SU-DHL-6 (cell line): ENCODE data around the gene PIF1.

Source experiments
- H2AFZ ChIP-seq: fragments of 200-600 bp; sonication (generic); 2 replicates; pipeline ENCODE4 v1.6.1; 2014; ENCODE audit warnings: low read depth, mild to moderate bottlenecking, moderate library complexity, mixed read lengths, antibody characterized with exemption, low read length; ENCODE audit not compliant: severe bottlenecking
- H3F3A ChIP-seq: fragments of 200-600 bp; shearing (Covaris generic); 2 replicates; pipeline ENCODE4 v1.6.0; 2016; ENCODE audit warnings: antibody characterized with exemption, mild to moderate bottlenecking; ENCODE audit not compliant: insufficient read depth
- H3K27ac ChIP-seq: fragments of 200-600 bp; sonication (generic); 2 replicates; pipeline ENCODE4 v1.5.1; 2016; ENCODE audit warnings: low read depth, mild to moderate bottlenecking, low read length, moderate library complexity, mixed read lengths
- H3K27me3 ChIP-seq: fragments of 200-600 bp; sonication (generic), shearing (Covaris generic); 2 replicates; pipeline ENCODE4 v1.6.0; 2014; ENCODE audit warnings: mild to moderate bottlenecking, low read length
- H3K36me3 ChIP-seq: fragments of 200-600 bp; sonication (generic); 2 replicates; pipeline ENCODE4 v1.6.1; 2014; ENCODE audit warnings: mild to moderate bottlenecking, low read length, mixed read lengths
- H3K4me2 ChIP-seq: fragments of 300-600, 200-600 bp; shearing (Covaris generic), sonication (generic); 2 replicates; pipeline ENCODE4 v1.6.0; 2014; ENCODE audit warnings: low read length, low read depth, mild to moderate bottlenecking; ENCODE audit not compliant: poor library complexity, severe bottlenecking
- H3K4me3 ChIP-seq: fragments of 200-600 bp; sonication (generic); 2 replicates; pipeline ENCODE4 v1.5.1; 2014; ENCODE audit warnings: antibody characterized with exemption, low read length, mild to moderate bottlenecking, mixed read lengths; ENCODE audit not compliant: insufficient read depth, poor library complexity, severe bottlenecking
- H3K79me2 ChIP-seq: fragments of 200-600 bp; sonication (generic); 2 replicates; pipeline ENCODE4 v1.6.1; 2014; ENCODE audit warnings: mild to moderate bottlenecking, low read length, moderate library complexity; ENCODE audit not compliant: insufficient read depth
- H3K9ac ChIP-seq: fragments of 200-600 bp; sonication (generic); 2 replicates; pipeline ENCODE4 v1.7.0; 2014; ENCODE audit warnings: mild to moderate bottlenecking, low read length
- H3K9me2 ChIP-seq: fragments of 200-600 bp; sonication (generic); replicated peaks from 2 replicates; pipeline ENCODE4 v1.6.1; 2014; ENCODE audit warnings: low read length; ENCODE audit not compliant: insufficient read depth
- H3K9me3 ChIP-seq: fragments of 200-600 bp; sonication (generic); 2 replicates; pipeline ENCODE4 v1.6.1; 2014; ENCODE audit warnings: low read length, mixed read lengths; ENCODE audit not compliant: insufficient read depth
- H4K20me1 ChIP-seq: fragments of 200-600 bp; sonication (generic); 2 replicates; pipeline ENCODE4 v1.6.1; 2014; ENCODE audit warnings: low read depth, mild to moderate bottlenecking, antibody characterized with exemption, low read length, moderate library complexity, mixed read lengths
- CTCF ChIP-seq: fragments of 200-600 bp; sonication (generic); IDR thresholded peaks from one replicate; pipeline ENCODE4 v1.5.1; 2017; ENCODE audit warnings: antibody characterized with exemption, mild to moderate bottlenecking, low read length, moderate library complexity; ENCODE audit not compliant: insufficient read depth, poor library complexity, severe bottlenecking
- EZH2phosphoT487 ChIP-seq: fragments of 200-600 bp; sonication (generic), shearing (Covaris generic); conservative IDR thresholded peaks from 2 replicates; pipeline ENCODE4 v1.6.1; 2018; ENCODE audit warnings: mild to moderate bottlenecking, antibody characterized with exemption, low read length, moderate library complexity, mixed read lengths

PIF1 gene

DNA sequence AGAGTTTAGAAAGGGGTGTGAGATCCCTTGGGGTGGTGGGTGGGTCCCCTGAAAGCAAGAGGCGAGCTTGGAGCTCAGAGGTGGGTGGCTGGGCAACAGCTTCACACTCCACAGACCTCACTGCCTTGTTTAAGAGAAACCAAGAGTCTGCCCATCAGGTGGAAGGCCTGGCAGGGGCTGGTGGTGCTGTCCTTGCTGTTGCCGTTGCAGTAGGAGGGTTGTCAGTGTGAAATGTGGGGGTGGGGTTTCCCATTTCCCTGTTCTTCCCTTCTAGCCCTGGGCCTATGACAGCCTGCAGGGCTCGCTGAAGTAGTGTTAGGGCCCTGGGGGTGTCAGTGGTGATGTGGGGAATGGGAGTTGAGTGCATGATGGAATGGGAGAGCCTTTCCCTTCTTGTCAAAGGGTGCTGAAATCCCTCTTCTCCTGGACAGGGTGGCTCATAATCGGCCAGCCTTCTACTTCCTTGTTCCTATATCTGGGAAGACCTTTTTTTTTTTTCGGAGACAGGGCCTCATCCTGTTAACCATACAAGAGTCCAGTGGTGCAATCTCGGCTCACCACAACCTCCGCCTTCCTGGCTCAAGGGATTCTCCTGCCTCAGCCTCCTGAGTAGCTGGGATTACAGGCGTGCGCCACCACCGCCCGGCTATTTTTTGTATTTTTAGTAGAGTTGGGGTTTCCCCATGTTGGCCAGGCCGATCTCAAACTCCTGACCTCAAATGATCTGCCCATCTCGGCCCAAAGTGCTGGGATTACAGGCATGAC lies 20.6 kb upstream of the PIF1 start:
- Histone ChIP-seq H3K27ac (no peak overlapping the region), H3K4me3 (no peak overlapping the region)

GRCh38 chr15:64845183-64845611 lies 19.8 kb upstream of the PIF1 start:
- Histone ChIP-seq H3K36me3 (no peaks in the 10 kb centered on the region), H3K4me3 (no peak overlapping the region), H3K4me2 (peak overlapping the region; percentile 21), H3F3A (peaks cover 4% of the 10 kb centered on the region; the same call in 1 of the 2 replicates), H3K9me2 (no peaks in the 10 kb centered on the region), H3K27me3 (no peaks in the 10 kb centered on the region), H3K9ac (no peak overlapping the region; the same call in 1 of the 2 replicates), H3K79me2 (peaks cover 23% of the 10 kb centered on the region), H3K9me3 (no peaks in the 10 kb centered on the region), H3K27ac (no peak overlapping the region), H2AFZ (no peak overlapping the region), H4K20me1 (no peaks in the 10 kb centered on the region)
- no peak for TF ChIP-seq CTCF

More for the DNA sequence above, 20.6 kb upstream of the PIF1 start:
- H3K79me2 ChIP-seq, result peaks cover 23% of the 10 kb centered on the region
- no peaks in the 10 kb centered on the region for H3K9me2 ChIP-seq
- H2AFZ ChIP-seq, result no peak overlapping the region
- no peaks in the 10 kb centered on the region for H3K36me3 ChIP-seq
- no peaks in the 10 kb centered on the region for H3K9me3 ChIP-seq
- TF ChIP-seq EZH2phosphoT487 (no peak), CTCF (no peak)
- H4K20me1 ChIP-seq, result no peaks in the 10 kb centered on the region
- no peak overlapping the region for H3K9ac ChIP-seq
- H3K4me2 ChIP-seq, result no peak overlapping the region
- H3K27me3 ChIP-seq, result no peaks in the 10 kb centered on the region
- H3F3A ChIP-seq, result no peaks in the 10 kb centered on the region

DNA sequence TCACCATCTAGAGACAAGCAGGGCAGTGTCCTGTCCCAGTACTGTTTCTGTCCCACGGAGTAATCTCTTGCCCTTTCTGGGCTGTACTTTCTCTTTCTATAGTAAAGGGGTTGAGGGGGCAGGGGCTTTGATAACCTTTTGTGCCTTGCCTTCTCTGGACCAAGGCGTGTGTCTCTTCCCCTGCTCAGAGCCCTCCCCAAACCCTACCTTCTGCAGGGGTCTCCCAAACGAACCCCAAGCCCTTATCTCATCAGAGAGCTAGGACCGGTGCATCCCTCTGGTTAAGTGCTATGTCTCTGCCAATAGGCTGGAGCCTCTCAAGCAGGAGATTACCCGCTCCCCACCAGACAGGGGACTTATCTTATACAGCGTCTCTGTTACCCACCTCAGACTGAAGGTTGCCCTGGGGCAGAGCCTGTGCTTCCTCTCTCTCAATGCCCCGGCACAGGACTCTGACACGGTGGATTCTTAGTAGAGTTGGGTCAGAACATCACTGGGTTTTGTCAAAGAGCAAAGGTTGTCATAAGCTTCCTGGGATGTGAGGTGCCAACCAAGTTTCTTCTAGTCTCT lies 19.2 kb upstream of the PIF1 start:
- H3K9me3 ChIP-seq, result no peaks in the 10 kb centered on the region
- no peaks in the 10 kb centered on the region for H3K9me2 ChIP-seq
- H2AFZ ChIP-seq, result no peak overlapping the region
- H3K79me2 ChIP-seq, result peaks cover 23% of the 10 kb centered on the region
- H3K27me3 ChIP-seq, result no peaks in the 10 kb centered on the region
- H3K4me2 ChIP-seq, result peak overlapping the region; percentile 21
- H4K20me1 ChIP-seq, result no peaks in the 10 kb centered on the region
- peaks cover 6% of the 10 kb centered on the region; the same call in 1 of the 2 replicates for H3F3A ChIP-seq
- TF ChIP-seq EZH2phosphoT487 (no peak), CTCF (no peak)
- H3K9ac ChIP-seq, result no peak overlapping the region; the same call in 1 of the 2 replicates
- no peak overlapping the region for H3K27ac ChIP-seq
- H3K4me3 ChIP-seq, result no peak overlapping the region
- no peaks in the 10 kb centered on the region for H3K36me3 ChIP-seq
